Upper lobe of right lung (tissue), 1 donor: ENCODE results near the gene FGF2. TPM values are rescaled to one million over a fixed set of nuclear protein-coding genes. Genes with fewer than 3 reads are reported as not detected.

Source experiments
- ATAC-seq: fragments of 200-7000 bp; cut with Tn5 transposase; one replicate; pipeline ENCODE4 v1.9.1; 2020; ENCODE audit warnings: mild to moderate bottlenecking, moderate library complexity
- DNase-seq: peaks from one replicate; pipeline ENCODE4 v3.0.0-alpha.2; 2020
- H3K27ac ChIP-seq: fragments of 200-600 bp; one replicate; pipeline ENCODE4 v1.8.0; 2022
- H3K27me3 ChIP-seq: fragments of 200-600 bp; one replicate; pipeline ENCODE4 v1.8.0; 2022; ENCODE audit warnings: mild to moderate bottlenecking
- H3K36me3 ChIP-seq: fragments of 200-600 bp; one replicate; pipeline ENCODE4 v1.8.0; 2022
- H3K4me1 ChIP-seq: fragments of 200-600 bp; one replicate; pipeline ENCODE4 v1.8.0; 2022
- H3K4me3 ChIP-seq: fragments of 200-600 bp; one replicate; pipeline ENCODE4 v1.8.0; 2022; ENCODE audit warnings: mild to moderate bottlenecking
- H3K9me3 ChIP-seq: fragments of 200-600 bp; one replicate; pipeline ENCODE4 v1.8.0; 2022
- intact Hi-C: fragments of 100-400 bp; cut with DNase I; formaldehyde crosslinking; loops from one replicate; pipeline ENCODE4 v1.11.0; 2022
- total RNA-seq: library from RNA; stranded (reverse); fragmentation: NEBNext Ultra II Directional; extraction: Animal tissue kit (Norgen Biotek cat#: 25700); gene quantifications from one replicate; pipeline ENCODE4 v1.2.1, GENCODE V29; 2021
- TF ChIP-seq, protein P1 (sequence below): fragments of 200-600 bp; IDR thresholded peaks from one replicate; pipeline ENCODE4 v1.8.0; 2022; ENCODE audit warnings: antibody characterized with exemption
- donor health status: DM: no; HTN: yes; CAD: no; lungs with severe emphysema.

Gene FGF2
- total RNA-seq, 1 donor from 2014 or later, result 11.1 TPM

DNA sequence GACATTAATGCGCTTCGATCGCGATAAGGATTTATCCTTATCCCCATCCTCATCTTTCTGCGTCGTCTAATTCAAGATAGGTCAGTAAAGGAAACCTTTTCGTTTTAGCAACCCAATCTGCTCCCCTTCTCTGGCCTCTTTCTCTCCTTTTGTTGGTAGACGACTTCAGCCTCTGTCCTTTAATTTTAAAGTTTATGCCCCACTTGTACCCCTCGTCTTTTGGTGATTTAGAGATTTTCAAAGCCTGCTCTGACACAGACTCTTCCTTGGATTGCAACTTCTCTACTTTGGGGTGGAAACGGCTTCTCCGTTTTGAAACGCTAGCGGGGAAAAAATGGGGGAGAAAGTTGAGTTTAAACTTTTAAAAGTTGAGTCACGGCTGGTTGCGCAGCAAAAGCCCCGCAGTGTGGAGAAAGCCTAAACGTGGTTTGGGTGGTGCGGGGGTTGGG lies 528 bp upstream of the FGF2 start:
- ATAC-seq, result no peak
- peaks cover 35% of the 10 kb centered on the region for H3K27me3 ChIP-seq
- H3K36me3 ChIP-seq, result no peaks in the 10 kb centered on the region
- DNase-seq, result no peak
- H3K9me3 ChIP-seq, result no peaks in the 10 kb centered on the region
- H3K4me1 ChIP-seq, result no peaks in the 10 kb centered on the region
- intact Hi-C loops, result no loop called here
- peak overlapping the region; percentile 79 for H3K27ac ChIP-seq
- H3K4me3 ChIP-seq, result peak overlapping the region; percentile 61
- TF ChIP-seq, protein P1, sequence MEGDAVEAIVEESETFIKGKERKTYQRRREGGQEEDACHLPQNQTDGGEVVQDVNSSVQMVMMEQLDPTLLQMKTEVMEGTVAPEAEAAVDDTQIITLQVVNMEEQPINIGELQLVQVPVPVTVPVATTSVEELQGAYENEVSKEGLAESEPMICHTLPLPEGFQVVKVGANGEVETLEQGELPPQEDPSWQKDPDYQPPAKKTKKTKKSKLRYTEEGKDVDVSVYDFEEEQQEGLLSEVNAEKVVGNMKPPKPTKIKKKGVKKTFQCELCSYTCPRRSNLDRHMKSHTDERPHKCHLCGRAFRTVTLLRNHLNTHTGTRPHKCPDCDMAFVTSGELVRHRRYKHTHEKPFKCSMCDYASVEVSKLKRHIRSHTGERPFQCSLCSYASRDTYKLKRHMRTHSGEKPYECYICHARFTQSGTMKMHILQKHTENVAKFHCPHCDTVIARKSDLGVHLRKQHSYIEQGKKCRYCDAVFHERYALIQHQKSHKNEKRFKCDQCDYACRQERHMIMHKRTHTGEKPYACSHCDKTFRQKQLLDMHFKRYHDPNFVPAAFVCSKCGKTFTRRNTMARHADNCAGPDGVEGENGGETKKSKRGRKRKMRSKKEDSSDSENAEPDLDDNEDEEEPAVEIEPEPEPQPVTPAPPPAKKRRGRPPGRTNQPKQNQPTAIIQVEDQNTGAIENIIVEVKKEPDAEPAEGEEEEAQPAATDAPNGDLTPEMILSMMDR, result no peak

GRCh38 chr4:122827258-122827878 lies 737 bp downstream of the FGF2 start:
- Histone ChIP-seq H3K36me3 (no peaks in the 10 kb centered on the region), H3K4me1 (no peaks in the 10 kb centered on the region), H3K27ac (peak overlapping the region; percentile 73), H3K27me3 (peaks cover 35% of the 10 kb centered on the region), H3K4me3 (peak overlapping the region; percentile 61), H3K9me3 (no peaks in the 10 kb centered on the region)
- DNase-seq (peak; percentile 66), ATAC-seq (peak; percentile 72)
- TF ChIP-seq, protein P1, result no peak
- intact Hi-C loops, result no loop called here

- H3K27me3 ChIP-seq, result peaks cover 35% of the 10 kb centered on the region
- TF ChIP-seq, protein P1, result peak; percentile 19
- peak overlapping the region; percentile 61 for H3K4me3 ChIP-seq
- intact Hi-C loops, result no loop called here
- DNase-seq (no peak), ATAC-seq (peak; percentile 63)
- H3K9me3 ChIP-seq, result no peaks in the 10 kb centered on the region
- H3K27ac ChIP-seq, result peak overlapping the region; percentile 73
- H3K36me3 ChIP-seq, result no peaks in the 10 kb centered on the region
- H3K4me1 ChIP-seq, result no peaks in the 10 kb centered on the region
Measured at GRCh38 chr4:122827879-122828601, 1.4 kb downstream of the FGF2 start.

DNA sequence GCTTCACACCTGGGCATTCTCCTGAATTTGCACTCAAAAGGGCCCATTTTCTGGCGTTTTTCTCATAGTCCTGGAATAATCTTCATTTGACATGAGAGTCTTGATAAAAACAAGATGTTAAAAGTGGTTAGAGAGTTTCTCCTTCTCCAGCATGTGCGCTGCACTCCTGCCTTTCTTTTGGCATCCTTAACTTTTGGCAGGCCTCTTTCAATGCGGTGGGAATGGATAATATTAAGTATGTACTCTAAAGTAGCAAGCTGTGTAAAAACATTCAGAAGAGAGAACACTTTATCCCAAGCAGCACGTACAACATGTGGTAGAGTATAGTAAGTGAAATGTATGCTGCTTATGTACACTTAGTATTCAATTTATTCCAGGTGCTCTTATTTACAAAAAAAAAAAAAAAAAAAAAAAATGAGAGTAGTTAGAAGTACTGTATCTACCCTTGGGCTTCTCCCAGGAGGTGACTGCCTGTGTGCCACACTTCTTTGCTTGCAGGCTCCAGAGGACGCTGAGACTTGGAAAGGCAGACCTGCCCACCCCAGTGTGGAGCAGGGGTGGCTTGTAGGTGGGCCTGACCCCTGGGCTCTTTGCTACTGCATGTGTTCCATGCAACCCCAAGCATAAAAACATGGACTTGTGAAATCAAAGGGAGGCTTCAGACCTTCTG lies 3.9 kb downstream of the FGF2 start:
- TF ChIP-seq, protein P1, result no peak
- Histone ChIP-seq H3K27ac (no peak overlapping the region), H3K4me1 (no peaks in the 10 kb centered on the region), H3K27me3 (peaks cover 35% of the 10 kb centered on the region), H3K4me3 (no peak overlapping the region), H3K9me3 (no peaks in the 10 kb centered on the region), H3K36me3 (no peaks in the 10 kb centered on the region)
- intact Hi-C loops, result no loop called here
- ATAC-seq (no peak), DNase-seq (no peak)

DNA sequence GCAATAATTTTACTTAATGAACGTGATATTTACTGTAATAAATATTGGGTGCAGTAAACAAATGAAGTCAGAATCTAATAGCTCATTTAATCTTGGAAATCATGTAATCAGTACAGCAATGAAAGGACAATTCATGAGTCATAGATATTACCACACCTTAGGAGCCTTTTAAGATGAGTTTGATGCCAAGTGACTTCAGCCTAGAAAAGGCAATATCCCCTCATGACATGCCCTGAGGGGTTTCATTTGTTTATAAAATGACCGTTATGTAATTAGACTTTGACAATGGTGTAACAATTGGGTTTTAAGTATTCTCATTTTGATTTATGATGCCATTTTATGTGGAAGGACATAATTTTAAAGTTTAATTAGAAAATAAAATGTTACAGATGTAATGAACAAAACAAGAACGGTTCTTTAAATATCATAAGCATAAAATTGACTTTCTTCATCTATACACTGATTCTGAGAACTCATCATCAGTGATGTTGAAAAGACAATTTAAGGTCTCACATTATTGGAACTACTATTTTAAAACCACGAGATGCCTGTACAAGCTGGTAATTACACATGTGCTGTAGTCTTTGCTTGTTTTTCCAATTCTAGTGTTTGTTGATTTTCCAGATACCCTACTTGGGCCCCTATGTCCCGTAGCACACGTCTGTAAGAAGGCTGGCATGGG lies 5.0 kb downstream of the FGF2 start:
- ATAC-seq (no peak), DNase-seq (no peak)
- TF ChIP-seq, protein P1, result no peak
- Histone ChIP-seq H3K36me3 (no peaks in the 10 kb centered on the region), H3K9me3 (no peaks in the 10 kb centered on the region), H3K4me1 (no peaks in the 10 kb centered on the region), H3K27ac (no peak overlapping the region), H3K4me3 (no peak overlapping the region), H3K27me3 (peaks cover 24% of the 10 kb centered on the region)
- intact Hi-C loops, result no loop called here
